GM19043 (cell line): ENCODE data around the gene LRRC37A.
A peak's percentile ranks its signal among the peaks of the same experiment; 100 is the strongest.
"Not testable (repeated sequence)": the region's sequence is repeated elsewhere in the genome, so short reads cannot be mapped to it uniquely, and the experiment has no call there.

Experiments
- ATAC-seq: cut with Tn5 transposase; IDR thresholded peaks from one replicate; pipeline ENCODE4 v1.9.1; 2021; ENCODE audit warnings: low read depth; ENCODE audit not compliant: unreplicated experiment

Gene LRRC37A

GRCh38 chr17:46286764-46287221 is 8.1 kb upstream of the LRRC37A start:
- not testable (repeated sequence) for ATAC-seq

GRCh38 chr17:46287587-46287986 is 7.3 kb upstream of the LRRC37A start:
- ATAC-seq = not testable (repeated sequence)

- peak; percentile 89 for ATAC-seq
These were observed 3.9 kb upstream of the LRRC37A start for GRCh38 chr17:46290906-46291546.

- not testable (repeated sequence) for ATAC-seq
These were observed 3.3 kb upstream of the LRRC37A start for GRCh38 chr17:46291618-46292017.

- ATAC-seq = not testable (repeated sequence)
These were observed 46.3 kb downstream of the LRRC37A start for GRCh38 chr17:46341220-46341619.

GRCh38 chr17:46342131-46342530 is 47.2 kb downstream of the LRRC37A start:
- ATAC-seq = not testable (repeated sequence)

- ATAC-seq = not testable (repeated sequence)
These were observed 53.4 kb downstream of the LRRC37A start for GRCh38 chr17:46348345-46348744.

GRCh38 chr17:46349060-46349459 is 54.1 kb downstream of the LRRC37A start:
- not testable (repeated sequence) for ATAC-seq

GRCh38 chr17:46353856-46354255 is 58.9 kb downstream of the LRRC37A start:
- ATAC-seq = not testable (repeated sequence)

GRCh38 chr17:46361145-46361735 is 66.3 kb downstream of the LRRC37A start:
- ATAC-seq = not testable (repeated sequence)

- peak; percentile 93 for ATAC-seq
These were observed 66.8 kb downstream of the LRRC37A start, which contains the start of gene ARL17B for GRCh38 chr17:46361755-46362154. Gene ARL17B (minus strand): TSS chr17:46361766. CDS start chr17:46358397, 3,369 bp downstream.

GRCh38 chr17:46367520-46367919 is 72.6 kb downstream of the LRRC37A start:
- not testable (repeated sequence) for ATAC-seq

- peak; percentile 59 for ATAC-seq
These were observed 77.6 kb downstream of the LRRC37A start for GRCh38 chr17:46372236-46373229.

- ATAC-seq = not testable (repeated sequence)
These were observed 78.5 kb downstream of the LRRC37A start for GRCh38 chr17:46373418-46373817.

GRCh38 chr17:46383118-46383517 is 88.2 kb downstream of the LRRC37A start:
- ATAC-seq = not testable (repeated sequence)

GRCh38 chr17:46385491-46385890 is 90.6 kb downstream of the LRRC37A start:
- not testable (repeated sequence) for ATAC-seq
